NT2/D1 (cell line): ENCODE results near the gene CARTPT.

Experiments used
- YY1 ChIP-seq: IDR thresholded peaks from 2 replicates; pipeline ENCODE4 v1.6.1; 2011; ENCODE audit not compliant: insufficient read length, insufficient read depth
- ZNF274 ChIP-seq: IDR thresholded peaks from 2 replicates; pipeline ENCODE4 v1.6.1; 2011; ENCODE audit warnings: mild to moderate bottlenecking, low read depth, low read length

- TF ChIP-seq ZNF274 (no peak), YY1 (no peak)
Measured at GRCh38 chr5:71747182-71747581, 28.1 kb downstream of the CARTPT start.
